HG03280 (cell line): ENCODE data around the gene LKAAEAR1.

Source experiments
- ATAC-seq: cut with Tn5 transposase; IDR thresholded peaks from one replicate; pipeline ENCODE4 v1.9.1; 2021; ENCODE audit warnings: mild to moderate bottlenecking, moderate library complexity; ENCODE audit not compliant: unreplicated experiment

Gene LKAAEAR1

DNA sequence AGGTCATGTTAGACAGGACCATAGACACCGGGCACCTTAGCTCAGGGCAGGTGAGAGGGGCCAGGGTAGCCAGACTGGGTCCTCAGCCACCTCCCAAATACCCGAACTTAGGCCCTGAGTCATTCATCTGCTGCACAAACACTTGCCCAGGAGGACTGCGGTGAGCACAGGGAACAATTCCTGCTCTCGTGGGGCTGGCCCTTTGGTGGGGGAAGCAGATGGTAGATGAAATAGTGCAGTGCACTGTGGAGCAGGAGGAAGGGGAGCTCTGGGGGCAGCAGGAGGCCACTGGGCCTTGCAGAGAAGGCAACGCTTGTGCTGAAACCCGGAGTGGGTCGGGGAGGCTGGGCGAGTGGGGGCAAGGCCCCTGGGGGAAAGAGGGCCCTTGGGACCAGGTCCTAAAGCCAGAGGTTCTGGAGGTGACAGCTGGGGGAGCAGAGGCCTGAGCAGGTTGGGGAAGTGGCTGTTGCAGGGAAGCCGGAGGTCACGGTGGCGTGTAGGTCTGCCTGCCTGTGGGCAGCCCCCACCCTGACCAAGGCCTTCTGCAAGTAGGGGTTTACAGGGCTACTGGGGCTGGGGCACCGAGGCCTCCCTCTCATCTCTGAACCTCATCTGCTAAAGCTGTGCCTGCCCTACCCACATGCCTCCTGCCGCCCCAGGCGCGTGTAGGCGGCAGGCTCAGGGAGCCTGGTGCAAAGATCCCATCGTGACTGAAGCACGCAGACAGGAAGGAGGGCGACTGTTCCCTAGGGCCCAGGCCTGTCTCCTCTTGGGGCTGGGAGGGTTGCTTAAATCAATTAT is 27.8 kb upstream of the LKAAEAR1 start:
- ATAC-seq: no peak

DNA sequence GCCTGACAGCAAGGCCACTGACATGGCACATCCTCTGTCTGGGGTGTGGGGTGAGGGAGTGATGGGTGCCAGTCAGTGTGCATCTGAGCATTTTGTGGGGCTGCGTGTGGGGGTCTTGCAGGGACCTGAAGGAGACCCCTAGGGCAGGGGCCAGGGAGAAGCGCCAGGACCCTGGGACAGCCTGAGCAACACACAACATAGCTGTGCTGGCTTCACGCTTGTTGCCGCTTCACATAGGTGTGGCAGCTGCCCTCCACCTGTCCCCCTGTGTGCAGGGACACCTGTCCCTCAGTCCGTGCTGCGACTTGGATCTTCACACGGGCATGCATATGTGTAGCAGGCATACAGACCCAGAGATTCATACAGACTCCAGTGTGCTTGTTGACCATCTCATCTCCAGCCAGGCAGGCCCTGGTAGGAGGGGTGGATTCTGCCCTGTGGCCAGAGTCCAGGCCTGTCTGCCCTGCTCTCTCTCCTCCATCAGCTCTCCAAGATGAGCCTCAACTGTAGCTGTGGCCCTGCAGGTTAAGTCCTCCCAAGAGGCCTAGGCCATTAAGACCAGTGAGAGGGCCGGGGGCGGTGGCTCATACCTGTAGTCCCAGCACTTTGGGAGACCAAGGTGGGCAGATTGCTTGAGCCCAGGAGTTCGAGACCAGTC is 26.3 kb upstream of the LKAAEAR1 start:
- no peak for ATAC-seq

DNA sequence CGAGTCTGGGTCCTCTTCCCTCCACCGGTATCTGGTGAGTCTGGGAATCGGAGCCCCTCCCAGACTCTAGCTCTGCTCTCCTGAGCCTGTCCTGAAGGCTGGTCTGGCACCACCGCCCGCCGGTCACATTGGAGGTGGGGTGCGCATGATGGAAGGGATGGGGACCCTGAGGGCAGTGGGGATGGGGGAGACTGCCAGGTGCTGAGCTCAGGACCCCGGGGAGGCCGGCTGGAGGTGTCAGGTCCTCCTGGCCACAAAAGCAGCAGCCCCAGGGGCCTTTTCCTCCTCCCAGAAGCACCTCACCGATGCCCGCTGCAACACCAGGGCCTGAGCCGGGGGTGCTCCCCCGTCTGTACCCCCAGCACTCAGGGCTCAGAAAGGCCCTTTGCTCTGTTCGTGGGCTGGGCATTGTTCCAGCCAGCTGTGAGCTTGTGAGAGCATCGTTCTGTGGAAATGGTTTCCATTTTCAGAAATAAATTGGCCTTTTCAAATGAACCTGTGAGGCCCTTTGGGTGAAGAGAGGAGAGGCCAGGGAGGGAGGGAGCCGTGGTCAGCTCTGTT is 25.7 kb upstream of the LKAAEAR1 start:
- no peak for ATAC-seq

DNA sequence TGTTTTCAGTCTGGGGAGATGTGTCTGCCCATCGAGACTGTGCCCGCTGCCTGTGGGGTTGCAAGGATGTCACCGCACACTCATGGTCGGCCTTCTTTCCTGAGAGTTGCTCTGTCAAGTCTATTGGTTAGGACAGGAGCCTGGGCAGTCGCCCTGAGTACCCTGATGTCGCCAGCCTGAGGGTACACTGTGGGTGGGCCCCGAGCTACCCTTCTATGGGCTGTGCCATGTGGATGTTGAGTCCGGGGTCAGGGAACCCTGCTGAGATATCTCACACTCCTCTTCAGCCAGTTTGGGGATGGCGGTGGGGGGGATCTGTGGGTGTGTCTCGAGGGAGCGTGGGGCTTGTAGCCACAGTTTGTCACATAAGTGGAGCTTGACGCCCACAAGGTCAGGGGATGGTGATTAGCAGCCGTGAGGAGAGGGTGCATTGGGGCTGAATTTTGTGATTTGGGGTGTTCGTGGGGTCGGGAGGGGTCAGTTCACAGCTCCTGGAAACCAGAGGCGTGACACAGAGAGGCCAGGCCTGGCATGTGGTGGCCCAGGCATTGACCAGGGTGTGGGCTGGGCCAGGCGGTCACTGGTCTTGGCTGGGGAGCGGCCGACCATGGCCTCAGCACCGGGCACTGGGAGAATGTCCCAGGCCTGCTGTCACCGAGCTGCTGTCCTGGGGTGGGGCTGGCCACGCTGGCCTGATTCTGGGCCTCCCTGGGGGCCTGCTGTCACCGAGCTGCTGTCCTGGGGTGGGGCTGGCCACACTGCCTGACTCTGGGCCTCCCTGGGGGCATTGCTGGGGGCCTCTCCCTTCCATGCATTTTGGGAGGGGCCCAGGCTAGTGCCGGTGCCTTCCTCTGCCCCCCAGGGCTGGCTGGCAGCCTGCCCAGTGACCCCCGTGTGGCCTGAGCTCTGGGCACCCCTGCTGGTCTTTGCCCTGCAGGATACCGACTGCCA is 24.8 kb upstream of the LKAAEAR1 start:
- ATAC-seq: no peak

DNA sequence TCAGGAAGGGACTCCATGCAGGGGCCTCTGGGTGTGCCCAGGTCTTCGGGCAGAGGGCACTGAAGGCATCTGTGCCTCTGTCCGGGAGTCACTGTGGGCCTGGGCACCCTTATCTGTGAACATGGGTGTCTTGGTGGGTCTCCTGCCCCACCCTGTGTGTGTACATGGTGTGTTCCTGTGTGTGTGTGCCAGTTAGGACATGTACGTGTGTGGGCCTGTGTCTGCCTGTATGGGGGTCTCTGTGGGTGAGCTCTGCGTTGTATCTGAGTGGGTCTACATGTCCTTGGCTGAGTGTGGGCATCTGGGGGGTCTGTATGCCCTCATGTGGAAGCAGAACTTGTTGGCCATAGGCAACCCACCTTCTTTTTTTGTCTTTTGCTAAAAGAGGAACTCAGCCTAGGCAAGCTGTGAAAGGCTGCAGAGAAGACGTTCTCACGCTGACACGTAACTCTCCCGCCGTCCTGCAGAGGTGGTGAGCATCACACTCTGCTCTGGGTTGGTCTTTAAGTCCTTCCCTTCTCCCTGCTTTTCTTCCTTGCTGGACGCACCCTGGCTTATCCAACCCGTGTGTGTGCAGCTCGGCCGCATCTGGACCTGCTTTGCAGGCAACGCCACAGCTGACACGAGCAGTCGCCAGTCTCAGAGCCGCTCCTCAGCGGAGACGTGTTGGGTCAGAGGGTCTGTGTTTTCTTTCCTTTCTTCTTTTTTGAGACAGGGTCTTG is 23.7 kb upstream of the LKAAEAR1 start:
- ATAC-seq: no peak

DNA sequence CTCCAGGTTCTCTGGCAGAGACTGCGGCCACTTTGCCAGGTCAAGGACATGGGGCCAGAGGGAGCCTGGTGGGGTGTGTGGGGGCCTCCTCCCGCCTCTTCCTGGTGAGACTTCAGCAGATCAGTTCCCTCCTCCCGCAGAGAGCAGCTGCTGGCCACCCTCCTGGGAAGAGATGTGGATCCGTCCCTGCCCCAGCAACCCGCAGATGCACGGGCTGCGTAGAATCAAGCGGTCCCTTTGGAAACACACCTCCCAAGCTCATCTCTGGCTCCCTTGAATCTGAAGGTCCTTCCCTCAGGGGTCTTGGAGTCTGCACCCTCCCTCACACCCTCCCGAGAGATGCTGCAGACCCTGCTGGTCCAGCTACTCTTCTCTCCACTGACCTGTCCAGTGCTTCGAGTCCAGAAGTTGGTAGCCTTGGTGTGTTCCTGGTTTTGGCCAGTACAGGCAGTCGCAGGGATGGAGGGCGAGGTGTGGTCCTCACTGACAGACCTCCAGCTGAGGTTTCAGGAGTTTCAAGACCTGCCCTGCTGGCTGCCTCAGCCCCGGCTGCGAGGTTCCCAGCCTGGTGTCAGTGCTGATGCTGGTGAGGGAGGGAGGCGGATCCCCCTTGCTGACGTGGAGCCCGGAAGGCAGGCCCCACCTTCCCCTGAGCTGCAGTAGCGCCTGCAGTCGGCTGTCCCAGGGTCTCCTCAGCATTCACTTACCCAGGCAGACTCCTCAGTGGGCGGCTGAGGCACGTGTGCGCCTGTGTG is 23.0 kb upstream of the LKAAEAR1 start, which contains the start of gene NPBWR2:
NPBWR2 (minus strand) TSS at position 585 of the 755 bp plus-strand sequence. CDS start 734 bp downstream, outside the sequence.
- ATAC-seq: no peak

DNA sequence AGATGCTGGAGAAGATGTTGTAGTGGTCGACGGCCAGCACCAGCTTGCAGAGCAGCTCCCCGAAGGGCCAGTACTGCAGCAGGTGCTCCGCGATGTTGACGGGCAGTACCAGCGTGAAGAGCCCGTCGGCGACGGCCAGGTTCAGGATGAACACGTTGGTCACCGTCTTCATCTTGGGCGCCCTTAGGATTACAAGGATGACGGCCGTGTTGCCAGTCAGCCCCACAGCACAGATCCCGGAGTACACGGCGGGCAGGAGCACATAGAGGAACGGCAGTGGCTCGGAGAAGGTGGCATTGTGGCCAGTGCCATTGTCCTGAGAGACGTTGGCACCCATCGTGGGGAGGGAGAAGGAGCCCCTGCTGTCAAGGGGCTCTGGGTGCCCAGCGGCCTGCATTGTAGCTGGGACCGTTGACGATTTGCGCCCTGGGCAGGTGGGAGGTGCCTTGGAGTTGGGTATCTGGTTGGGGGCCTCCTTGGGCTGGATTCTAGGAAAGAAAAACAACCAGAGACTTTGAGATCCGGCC is 22.3 kb upstream of the LKAAEAR1 start:
- no peak for ATAC-seq

DNA sequence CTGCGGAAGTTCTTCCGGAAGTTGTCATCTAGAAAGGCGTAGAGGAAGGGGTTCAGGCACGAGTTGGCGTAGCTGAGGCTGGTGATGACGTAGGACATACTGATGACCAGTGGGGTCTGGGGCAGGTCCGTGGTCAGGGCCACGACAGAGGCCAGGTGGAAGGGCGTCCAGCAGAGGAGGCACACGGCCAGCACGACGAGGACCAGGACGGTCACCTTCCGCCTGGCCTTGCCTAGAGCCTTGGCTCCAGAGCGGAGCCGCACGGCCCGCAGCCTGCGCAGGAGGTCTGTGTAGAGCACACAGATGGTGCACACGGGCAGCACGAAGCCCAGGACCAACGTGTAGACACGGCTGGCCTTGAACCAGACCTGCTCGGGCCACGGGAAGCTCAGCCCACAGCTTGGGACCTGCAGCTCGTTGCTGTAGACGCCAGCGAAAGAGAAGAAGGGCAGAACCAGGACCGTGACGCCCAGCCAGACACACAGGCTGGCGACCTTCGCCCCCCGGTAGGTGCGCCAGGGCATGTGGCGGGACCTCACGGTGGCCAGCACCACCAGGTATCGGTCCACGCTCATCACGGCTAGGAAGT is 21.7 kb upstream of the LKAAEAR1 start:
- ATAC-seq: no peak

DNA sequence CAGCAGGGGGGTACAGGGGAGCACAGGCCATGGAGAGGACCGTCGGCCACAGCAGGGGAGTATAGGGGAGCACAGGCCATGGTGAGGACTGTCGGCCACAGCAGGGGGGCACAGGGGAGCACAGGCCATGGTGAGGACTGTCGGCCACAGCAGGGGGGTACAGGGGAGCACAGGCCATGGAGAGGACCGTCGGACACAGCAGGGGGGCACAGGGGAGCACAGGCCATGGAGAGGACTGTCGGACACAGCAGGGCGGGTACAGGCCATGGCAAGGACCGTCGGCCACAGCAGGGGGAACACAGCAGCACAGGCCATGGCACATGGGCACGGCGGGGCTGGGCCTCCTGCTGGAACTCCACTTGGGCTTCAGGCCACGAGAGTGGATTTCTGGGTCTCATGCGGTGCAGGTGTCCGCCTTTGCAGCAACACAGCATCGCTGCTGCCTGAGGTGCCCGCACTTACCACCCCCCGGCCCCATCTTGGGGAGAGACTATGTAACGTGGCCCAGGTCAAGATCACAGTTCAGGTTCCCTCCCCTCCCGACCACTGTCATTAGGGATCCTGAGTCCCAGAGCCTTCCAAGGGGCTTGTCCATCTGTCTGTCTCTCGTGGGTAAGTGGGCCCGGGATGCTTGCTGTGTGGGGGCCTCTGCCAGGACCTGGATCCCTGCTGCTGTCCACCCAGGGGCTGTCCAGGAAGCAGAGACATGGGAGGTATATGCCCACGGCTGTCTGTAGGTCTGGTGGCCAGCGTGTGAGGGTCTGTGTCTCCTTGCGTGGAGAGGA is 20.7 kb upstream of the LKAAEAR1 start:
- no peak for ATAC-seq

DNA sequence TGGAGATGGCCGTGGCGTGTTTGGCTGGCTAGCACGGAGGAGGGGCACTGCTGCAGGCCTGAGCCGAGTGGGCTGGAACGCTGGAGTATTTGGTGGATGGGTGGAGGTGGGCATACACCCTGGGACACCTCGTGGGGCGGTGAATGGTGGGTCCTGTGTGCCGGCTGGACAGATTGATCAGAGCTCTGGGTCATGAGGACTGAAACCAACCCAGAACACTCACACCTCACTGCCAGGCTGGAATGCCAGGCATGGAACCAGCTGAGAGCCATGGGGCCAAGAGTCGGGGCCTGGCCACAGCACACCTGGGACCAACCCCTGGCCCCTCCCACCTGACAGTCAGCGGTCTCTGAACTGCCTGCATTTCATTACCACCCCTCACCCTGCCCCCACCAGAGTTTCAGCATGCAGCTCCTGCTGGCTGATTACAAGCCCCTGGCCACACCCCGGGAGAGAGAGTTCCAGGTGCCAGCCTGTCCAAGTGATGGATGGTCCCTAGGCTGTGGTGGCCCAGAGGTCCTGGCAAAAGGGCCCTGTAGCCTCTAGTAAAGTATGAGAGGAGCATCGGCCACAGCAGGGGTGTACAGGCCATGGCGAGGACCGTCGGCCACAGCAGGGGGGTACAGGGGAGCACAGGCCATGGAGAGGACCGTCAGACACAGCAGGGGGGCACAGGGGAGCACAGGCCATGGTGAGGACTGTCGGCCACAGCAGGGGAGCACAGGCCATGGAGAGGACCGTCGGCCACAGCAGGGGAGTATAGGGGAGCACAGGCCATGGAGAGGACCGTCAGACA is 19.9 kb upstream of the LKAAEAR1 start:
- no peak for ATAC-seq

DNA sequence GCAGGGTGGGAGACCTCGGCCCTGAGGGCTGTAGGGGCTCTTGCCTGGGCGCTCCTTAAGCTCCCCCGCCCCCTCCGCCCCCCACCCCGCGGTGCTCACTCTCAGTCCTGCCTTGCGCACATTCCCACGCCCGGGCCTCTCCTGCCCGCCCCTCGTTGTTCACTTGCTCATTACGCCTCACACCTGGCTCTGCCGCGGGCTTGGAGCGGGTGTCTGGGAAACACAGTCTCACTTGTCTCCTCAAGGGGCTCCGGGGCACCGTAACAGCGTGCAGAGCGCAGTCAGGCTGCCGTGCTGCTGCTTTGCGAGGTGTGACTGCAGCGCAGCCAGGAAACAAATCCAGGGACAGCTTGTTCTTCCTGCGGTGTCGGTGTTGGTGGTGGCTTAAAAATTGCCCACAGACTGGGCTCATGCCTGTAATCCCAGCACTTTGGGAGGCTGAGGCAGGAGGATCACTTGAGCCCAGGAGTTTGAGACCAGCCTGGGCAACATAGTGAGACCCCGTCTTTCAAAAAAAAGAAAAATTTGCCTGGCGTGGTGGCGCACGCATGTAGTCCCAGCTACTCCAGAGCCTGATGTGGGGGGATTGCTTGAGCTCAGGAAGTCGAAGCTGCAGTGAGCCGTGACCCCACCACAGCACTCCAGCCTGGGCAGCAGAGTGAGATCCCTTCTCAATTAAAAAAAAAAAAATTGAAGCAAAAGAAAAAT is 18.6 kb upstream of the LKAAEAR1 start:
- ATAC-seq: no peak

DNA sequence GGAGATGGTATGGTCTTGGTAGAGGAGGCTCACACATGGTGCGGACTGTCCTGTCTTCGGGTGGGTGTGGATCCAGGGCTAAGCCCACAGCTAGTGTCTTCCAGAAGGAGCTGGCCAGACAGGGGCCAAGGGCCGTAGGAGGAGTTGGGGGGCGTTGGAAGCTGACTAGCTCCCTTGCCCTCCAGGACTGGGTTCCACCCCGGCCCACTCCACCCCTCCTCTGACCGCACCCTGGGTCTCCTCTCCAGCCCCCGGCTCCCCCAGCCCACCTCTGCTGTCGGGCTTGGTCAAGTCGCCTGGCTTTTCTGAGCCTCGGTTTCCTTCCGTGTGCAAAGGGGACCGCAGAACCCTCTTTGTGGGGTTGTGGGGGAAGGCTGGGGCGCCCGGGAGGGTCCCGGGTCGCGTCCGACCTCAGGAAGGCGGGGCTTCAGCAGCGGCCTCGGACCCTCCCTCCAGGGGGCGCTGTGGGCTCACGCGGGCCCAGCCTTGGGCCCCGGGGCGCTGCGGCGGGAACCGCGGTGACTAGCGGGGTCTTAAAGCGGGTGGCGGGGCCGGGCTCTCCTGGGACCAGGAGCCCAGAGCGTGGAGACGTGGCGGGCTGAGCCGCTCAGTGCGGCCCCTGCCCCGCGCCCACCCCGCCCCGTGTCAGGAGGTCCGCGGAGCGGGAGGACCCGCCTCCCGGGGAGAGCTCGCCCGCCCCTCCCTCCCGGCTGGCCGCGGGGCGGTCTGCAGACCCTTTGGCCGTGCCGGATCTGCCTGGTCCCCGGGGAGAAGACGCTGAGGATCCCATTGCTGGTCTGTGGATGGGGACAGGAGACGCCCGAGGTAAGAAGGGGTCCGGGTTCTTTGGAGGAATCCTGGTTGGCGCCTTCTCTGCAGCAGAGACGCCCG is 17.8 kb upstream of the LKAAEAR1 start:
- ATAC-seq: no peak

DNA sequence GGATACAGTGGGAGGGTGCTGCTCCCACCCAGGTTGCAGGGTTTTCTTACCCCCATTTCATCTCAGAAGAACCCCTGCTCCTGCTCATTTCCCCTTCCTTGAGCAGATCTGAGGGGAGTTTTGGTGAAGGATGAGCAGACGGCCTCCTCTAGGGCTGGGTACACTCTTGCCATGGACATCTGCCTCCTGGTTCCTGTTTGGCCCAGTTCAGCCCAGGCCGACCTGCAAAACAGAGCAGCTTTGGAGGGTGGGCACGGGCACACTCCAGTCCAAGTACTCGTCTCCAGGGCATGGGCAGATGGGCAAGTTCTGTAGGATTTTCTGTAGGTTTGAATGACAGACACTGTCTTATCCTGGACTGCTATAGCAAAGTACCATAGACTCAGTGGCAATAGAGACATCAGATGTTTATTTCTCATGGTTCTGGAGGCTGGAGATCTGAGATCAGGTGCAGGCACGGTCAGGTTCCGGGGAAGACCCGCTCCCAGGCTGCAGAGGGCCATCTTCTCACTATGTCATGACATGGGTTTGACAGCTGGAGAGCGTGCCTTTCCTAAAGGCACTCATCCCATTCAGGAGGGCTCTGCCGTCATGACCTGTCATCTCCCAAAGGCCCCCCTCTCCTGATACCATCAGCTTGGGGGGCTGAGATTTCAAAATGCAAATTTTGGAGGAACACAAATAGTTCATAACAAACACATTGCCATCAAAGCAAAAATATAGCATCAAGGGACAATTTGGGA is 16.9 kb upstream of the LKAAEAR1 start:
- ATAC-seq: no peak

DNA sequence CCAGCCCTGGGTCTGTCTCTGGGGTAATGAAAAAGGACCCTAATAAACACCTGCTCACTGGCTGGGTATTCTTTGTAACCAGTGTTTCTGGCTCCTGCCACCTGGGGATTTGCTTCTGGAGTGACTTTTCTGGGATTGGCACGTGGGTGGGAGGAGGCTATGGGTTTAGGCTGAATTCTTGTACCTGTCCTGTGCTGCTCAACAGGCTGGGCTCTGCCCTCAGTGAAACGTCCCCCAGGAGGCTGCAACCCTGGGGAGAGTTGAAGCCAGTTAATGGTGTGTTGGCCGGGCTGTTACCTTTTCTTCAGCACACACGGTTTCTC is 16.3 kb upstream of the LKAAEAR1 start:
- no peak for ATAC-seq

DNA sequence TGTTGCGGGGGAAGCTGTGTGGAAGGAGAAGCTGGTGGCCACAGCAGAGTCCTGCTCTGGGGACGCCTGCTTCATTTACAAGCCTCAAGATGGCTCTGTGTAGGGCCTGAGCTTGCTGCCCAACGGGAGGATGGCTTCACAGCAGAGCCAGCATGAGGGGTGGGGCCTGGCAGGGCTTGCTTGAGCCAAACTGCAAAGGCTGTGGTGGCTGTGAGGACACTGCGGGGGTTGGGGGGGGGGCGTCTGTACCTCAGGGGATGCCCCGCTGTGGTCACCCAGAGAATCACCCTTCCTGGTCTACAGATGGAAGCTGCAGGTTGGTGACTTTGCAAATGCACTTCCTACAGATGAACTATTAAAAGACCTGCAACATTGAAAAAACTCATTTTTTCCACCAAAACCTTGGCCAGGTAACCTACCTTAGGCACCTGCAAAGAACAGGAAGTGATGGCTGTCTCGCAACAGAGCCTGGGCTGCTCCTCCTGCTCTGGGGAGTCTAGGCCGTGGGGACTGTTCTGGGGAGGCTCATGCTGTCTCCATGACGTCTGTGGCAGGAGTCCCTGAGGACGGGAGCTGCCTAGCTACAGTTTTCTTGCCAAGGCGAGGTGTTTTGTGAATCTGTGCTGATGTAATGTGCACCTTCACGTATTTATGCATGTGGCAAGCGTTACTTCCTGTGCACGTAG is 15.8 kb upstream of the LKAAEAR1 start:
- ATAC-seq: no peak
